ENCODE results near the gene NCKAP5.
"Not testable (repeated sequence)": the region's sequence is repeated elsewhere in the genome, so short reads cannot be mapped to it uniquely, and the experiment has no call there.

The NCKAP5 gene

GRCh38 chr2:132726155-132726554 lies 842.1 kb downstream of the NCKAP5 start:
- no peak for DNase-seq

DNA sequence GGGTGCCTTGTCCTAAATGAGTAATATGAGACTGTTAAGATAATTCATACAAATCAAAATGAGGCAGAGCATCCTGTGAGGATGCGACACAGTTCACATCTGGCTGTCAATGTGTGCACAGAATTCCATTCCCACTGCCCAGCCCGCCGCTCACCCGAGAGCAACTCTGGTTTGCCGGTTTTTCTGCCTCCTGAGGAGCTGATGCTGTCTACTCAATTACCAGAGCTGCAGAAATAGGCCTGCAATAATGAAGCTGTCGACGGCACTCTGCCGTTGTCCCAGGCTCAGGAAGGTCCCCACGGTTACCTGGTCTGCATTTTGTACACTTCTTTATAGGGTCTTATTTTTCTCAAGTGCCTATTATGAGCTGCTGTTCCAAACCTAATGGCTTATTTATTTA lies 842.5 kb downstream of the NCKAP5 start:
- DNase-seq = peak; percentile 88

- peak; percentile 4 for DNase-seq
Measured at GRCh38 chr2:132725148-132725547, 843.1 kb downstream of the NCKAP5 start.

DNA sequence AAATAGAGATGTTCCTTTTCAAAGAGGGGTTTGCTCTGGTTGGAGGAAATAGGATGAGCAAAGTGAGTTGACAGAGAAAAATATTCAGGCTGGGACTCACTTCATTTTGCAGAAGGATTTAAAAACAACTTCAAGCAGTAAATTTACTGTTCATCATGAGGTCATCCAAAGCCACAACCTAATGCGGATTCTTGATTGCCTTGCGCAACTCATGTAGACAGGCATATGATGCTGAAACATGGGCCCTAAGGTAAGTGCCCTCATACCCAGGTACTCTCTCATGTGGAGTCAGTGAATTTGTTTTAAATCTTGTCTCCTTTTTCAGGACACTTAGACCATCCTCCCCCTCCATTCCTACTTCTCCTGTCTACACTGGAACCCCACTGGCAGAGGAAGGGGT lies 846.3 kb downstream of the NCKAP5 start:
- no peak for DNase-seq

GRCh38 chr2:132720393-132720792 lies 847.9 kb downstream of the NCKAP5 start:
- DNase-seq = no peak

DNA sequence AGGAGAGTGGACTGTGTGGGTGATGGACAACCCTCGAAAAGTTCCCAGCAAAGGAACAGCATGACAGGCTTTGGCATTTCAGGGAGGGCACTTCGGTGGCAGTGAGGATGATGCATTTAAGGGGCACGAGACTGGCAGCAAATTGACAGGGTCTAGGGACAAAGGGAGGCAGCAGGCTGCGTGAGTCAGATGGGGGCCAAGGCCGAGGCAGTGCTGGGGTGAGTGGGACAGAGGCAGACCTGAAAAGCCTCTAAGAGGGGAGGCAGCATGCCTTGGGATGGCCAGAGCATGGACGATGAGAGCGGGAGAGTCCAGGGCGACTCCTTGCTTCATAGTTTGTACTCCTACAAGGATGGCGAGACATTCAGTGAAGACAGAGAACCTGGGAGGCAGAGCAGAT lies 848.8 kb downstream of the NCKAP5 start:
- DNase-seq = no peak

DNA sequence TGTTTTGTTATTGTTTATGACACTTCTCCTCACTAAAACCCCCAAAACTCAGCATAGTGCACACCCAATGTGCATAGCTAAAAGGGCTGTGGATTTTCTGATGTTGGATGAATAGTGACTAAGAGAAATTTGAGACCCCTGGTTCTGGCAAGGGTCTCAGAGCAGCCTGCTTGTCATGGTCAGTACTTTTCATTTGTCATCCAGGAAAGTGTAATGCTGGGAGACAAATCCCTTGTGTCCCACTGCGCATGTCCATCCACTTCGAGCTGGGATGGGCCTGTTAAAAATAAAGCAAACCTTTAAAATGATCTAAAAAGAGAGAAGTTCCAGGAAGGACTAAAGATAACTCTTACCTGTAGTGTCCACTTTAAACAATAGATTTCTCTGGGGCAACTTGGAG lies 851.3 kb downstream of the NCKAP5 start:
- no peak for DNase-seq

- peak; percentile 1 for DNase-seq
Measured at GRCh38 chr2:132715386-132716351, 852.6 kb downstream of the NCKAP5 start.

- DNase-seq = no peak
Measured at GRCh38 chr2:132703396-132703795, 864.9 kb downstream of the NCKAP5 start.

DNA sequence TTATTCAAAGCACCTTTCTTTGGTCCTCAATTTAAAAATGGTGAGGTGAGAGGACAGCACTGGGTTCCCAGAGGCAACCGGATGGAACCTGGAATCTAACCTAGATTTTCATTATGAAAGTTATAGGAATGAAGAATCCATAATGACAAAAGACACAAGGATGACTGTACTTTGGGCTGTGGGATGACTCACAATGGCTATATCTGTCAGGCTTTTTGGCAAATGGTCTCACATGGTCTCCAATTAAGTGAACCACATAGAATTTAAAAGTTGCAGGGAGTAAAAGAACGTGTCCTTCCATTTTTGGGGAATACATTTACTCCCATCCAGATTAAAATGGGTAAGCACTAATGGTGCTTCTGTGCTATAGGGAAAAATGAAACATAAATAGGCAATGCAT lies 866.5 kb downstream of the NCKAP5 start:
- no peak for DNase-seq

DNA sequence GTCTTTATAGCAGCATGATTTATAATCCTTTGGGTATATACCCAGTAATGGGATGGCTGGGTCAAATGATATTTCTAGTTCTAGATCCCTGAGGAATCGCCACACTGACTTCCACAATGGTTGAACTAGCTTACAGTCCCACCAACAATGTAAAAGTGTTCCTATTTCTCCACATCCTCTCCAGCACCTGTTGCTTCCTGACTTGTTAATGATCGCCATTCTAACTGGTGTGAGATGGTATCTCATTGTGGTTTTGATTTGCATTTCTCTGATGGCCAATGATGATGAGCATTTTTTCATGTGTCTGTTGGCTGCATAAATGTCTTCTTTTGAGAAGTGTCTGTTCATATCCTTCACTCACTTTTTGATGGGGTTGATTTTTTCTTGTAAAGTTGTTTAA lies 868.5 kb downstream of the NCKAP5 start:
- not testable (repeated sequence) for DNase-seq

DNA sequence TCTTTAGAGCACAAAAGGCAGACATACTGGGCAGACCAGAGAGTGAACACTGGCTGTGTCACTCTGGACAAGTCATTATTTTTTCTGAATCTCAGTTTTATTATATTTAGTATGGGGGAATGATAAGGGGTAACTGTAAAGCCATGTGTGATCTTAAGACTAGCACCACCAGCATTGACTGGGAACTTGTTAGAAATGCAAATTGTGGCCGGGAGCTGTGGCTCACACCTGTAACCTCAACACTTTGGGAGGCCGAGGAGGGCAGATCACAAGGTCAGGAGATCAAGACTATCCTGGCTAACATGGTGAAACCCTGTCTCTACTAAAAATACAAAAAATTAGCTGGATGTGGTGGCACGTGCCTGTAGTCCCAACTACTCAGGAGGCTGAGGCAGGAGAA lies 869.9 kb downstream of the NCKAP5 start:
- not testable (repeated sequence) for DNase-seq

- no peak for DNase-seq
Measured at GRCh38 chr2:132697556-132698205, 870.6 kb downstream of the NCKAP5 start.

- DNase-seq = no peak
Measured at GRCh38 chr2:132692816-132693215, 875.4 kb downstream of the NCKAP5 start.

DNA sequence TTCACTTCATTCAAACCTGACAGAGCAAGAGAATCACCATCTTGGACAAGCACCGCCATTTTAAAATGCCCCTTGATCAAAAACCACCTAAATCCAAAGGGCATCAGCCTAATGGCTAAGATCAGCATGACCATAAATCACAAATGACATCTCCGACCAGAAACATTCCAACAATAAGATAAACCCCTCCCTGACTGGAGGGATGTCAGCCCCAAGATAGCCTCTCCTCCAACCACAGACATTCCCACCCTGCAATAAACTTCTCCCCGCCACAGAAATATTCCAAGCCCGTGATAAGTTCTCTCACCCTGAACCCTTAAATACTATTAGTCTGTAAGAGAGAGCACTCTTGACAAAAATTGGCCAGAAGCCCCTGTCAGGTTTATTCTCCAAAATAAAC lies 876.7 kb downstream of the NCKAP5 start:
- DNase-seq = no peak

- no peak for DNase-seq
Measured at GRCh38 chr2:132690664-132691303, 877.5 kb downstream of the NCKAP5 start.

GRCh38 chr2:132681766-132682165 lies 886.5 kb downstream of the NCKAP5 start:
- no peak for DNase-seq

- no peak for DNase-seq
Measured at GRCh38 chr2:132680544-132680943, 887.7 kb downstream of the NCKAP5 start.

DNA sequence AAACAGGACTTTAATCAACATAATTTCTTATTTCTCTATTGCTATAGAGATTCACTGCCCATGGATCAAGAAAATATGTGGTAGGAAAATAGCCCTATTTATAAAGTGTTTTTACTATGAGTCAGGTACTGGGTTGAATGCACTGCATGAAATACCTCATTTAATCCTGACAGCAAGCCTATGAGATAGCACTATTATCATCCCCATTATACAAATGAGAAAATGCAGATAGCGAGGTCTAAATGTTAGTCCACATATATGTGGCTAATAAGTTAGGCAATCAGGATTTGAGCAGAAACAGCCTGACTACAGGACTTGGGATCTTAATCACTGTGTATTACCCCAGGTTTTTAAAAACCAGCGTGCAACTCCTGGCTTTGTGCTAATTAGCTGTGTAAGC lies 889.8 kb downstream of the NCKAP5 start:
- no peak for DNase-seq

DNA sequence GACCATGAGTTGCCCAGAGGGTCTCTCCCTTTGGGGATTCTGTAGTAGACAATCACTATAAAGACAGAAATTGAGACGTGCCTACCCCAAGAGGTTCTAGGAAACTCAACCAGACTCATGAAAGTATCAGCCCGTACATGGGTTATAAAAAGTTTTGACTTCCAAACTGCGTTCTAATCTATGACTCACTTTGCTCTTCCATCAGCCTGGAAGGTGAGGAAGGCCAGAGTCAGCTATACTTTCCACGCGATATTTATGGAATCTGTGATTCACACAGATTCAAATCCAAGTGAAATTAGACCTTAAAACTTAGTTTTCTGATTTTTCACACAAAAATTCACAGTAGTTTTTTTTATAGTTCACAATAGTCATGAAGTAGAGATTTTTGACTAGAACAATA lies 890.6 kb downstream of the NCKAP5 start:
- no peak for DNase-seq

GRCh38 chr2:132676999-132677398 lies 891.3 kb downstream of the NCKAP5 start:
- DNase-seq = peak; percentile 34

DNA sequence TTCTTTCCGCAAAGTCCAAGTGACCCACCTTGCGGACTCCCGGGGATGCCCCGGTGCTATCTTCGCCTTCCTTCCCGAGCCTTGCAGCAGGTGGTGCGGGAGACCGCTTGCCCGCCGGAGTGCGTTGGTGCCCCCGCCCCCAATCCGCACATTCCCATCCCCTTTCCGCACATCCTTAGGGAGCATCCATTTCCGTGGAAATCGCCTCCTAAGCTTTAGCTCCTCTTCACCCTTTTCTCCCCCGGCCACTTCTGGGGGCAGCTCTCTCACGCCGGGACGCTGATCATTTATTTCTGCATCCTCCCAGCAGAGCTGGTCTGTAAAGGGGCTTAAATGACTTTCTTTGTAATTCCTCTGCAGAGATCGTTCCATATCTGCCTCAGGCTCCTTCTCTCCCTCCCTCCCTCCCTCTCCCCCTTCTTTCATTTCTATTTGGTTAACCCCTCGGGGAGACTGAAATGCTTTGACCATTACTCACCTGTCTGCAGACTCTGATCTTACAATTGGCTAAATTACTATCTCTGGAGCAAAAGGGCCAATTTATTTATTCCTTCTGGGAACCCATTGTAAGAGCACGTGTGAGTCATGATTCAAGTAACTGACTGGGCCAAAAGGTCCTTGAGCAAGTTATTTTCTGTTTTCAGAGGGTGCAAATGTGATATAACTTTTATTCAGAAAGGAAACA lies 897.0 kb downstream of the NCKAP5 start:
- peak; percentile 34 for DNase-seq

- DNase-seq = peak; percentile 22
Measured at GRCh38 chr2:132670496-132671150, 897.6 kb downstream of the NCKAP5 start.
